ENCODE measurements around the gene RGS9.
A peak's percentile ranks its signal among the peaks of the same experiment; 100 is the strongest.
"Not testable (repeated sequence)": the region's sequence is repeated elsewhere in the genome, so short reads cannot be mapped to it uniquely, and the experiment has no call there.

The RGS9 gene

GRCh38 chr17:65158041-65158440 is 20.9 kb downstream of the RGS9 start:
- DNase-seq = no peak

DNA sequence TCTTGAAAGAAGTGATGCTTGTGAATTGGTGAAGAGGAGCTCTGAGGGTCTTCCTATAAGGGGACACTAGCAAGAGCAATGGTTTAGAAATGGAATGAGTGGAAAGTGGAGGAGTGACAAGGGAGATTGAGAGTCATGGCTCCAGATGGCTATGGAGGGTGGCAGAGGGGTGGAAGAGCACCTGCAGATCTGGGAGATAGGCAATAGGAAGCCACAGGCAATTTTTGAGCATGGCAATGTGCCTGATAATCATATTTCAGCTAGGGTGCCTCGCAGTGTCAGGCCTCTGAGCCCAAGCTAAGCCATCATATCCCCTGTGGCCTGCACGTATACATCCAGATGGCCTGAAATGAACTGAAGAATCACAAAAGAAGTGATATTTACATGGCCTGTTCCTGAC is 21.5 kb downstream of the RGS9 start:
- DNase-seq = no peak

DNA sequence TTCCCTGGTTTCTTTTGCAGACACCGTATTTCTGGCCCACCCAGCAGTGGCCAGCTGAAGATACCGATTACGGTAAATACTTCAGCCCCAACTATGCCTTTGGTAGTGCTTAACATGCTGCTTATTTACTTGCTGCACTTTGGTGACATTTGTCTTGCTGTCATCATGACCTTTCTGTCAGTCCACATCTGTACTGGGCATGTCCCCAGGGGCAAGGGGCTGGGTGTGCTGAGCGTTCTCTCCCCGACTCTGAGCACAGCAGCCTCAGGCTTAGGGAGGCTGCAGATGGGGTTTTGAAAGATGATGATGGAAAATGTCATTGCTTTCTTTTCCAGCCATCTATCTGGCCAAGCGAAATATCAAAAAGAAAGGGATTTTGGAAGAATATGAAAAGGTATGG is 23.3 kb downstream of the RGS9 start:
- no peak for DNase-seq

GRCh38 chr17:65163990-65164495 is 26.9 kb downstream of the RGS9 start:
- DNase-seq = peak; percentile 33

DNA sequence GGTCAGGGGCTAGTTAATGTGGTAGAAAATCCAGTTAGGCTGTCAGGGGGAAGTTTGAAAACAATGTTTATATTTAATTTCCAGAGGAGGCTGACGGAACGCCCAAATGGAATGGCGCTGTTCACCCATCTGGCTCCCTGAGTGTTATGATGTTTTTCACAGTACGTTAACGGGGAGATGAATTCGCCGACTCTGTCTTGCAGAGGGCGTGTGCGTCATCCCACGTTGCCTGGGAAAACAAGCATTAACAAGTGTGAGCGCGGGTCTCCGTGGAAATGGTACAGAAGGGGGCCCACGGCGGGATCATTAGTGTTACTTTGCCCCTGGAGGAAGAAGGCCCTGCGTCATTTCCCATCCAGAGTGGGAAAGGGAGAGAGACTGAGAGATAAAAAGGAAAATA is 29.6 kb downstream of the RGS9 start:
- no peak for DNase-seq

DNA sequence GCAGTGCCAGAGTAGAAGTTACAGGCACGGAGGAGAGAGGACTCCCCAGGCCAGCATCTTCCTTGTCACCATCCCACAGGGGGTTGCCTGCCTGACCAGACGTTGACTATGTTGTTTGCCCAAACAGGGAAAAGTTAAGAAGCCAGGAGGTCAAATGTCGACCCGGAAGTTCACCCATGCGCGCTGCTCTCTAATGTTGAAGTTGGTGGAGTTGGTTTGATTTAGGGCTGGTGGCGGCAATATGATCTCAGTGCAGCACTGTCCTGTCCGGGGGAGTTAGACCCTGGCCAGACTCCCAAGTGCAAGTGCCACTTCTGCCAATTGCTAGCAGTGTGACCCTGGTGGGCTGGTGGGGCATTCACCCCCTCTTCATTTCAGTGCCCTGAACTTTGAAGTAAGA is 30.4 kb downstream of the RGS9 start:
- no peak for DNase-seq

- no peak for DNase-seq
These were observed 32.5 kb downstream of the RGS9 start for GRCh38 chr17:65169691-65170090.

DNA sequence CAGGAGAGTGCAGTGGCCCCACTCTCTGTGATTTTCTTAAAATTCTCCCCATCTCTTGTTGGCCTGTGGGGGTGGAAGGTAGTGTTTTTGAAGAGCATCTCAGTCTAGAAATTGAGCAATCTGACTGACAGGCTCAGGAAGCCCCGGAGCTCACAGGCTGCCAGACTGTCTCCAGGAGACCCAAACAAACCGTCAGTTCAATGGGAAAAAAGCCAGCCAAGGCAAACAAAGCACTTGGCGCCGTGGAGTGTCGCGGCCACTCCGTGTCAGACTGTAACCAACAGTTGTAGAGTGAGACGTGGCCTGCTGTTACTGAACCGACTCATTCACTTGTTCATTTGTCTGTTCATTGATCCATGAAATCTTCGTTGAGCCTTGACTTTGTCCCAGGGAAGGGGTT is 33.7 kb downstream of the RGS9 start:
- DNase-seq = no peak

GRCh38 chr17:65171752-65172151 is 34.6 kb downstream of the RGS9 start:
- DNase-seq = no peak

- no peak for DNase-seq
These were observed 35.4 kb downstream of the RGS9 start for GRCh38 chr17:65172496-65173136.

GRCh38 chr17:65173284-65173793 is 36.2 kb downstream of the RGS9 start:
- DNase-seq = peak; percentile 51

DNA sequence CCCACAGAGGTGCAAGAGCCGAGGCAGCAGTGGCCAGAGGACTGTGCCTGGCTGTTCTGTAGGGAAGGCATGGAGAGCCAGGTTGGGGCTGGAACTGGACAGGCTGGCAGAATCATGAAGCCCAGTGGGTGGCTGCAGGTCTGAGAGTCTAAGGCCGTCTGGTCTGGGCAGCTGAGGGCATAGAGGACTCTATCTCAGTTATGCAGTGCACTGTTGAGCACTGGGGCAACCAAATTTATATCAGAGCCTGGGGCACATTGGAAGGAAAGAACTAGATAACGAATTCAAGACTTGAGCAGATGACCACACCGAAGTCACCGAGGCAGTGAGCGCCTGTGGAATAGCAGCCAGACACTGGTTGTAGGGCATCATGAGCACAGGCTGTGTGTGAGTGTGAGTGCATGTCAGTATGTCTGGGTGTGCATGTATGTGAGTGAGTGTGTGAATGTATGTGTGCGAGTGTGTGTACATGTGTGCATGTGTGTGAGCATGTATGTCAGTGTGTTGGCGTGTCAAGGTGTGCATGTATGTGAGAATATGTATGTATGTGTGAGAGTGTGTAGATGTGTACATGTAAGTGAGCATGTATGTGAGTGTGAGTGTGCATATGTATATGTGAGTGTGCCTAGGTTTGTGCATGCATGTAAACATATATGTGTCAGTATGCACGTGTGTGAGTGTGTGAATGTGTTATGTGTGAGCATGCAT is 37.0 kb downstream of the RGS9 start:
- DNase-seq = no peak

GRCh38 chr17:65174974-65175373 is 37.8 kb downstream of the RGS9 start:
- no peak for DNase-seq

DNA sequence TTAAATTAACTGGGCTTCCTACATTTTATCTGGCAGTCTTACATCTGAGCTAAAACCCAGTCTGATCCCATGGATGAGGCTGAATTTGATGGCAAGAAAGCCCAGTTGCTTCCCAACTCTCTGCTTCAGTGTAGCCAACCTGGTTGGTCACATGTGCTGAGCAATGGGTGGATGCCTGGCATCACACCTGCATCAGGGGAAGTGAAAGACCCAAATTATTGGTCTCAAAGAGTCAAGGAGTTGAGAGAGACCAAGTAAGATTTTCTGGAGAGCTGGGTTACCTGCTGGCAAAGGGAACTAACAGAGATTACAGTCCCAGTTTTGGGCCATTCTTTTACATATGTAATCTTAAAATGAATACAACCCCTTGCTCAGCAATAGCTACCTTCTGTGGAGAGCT is 38.8 kb downstream of the RGS9 start:
- DNase-seq = no peak

GRCh38 chr17:65176646-65177409 is 39.7 kb downstream of the RGS9 start:
- no peak for DNase-seq

- DNase-seq = no peak
These were observed 40.7 kb downstream of the RGS9 start for GRCh38 chr17:65177901-65178300.

DNA sequence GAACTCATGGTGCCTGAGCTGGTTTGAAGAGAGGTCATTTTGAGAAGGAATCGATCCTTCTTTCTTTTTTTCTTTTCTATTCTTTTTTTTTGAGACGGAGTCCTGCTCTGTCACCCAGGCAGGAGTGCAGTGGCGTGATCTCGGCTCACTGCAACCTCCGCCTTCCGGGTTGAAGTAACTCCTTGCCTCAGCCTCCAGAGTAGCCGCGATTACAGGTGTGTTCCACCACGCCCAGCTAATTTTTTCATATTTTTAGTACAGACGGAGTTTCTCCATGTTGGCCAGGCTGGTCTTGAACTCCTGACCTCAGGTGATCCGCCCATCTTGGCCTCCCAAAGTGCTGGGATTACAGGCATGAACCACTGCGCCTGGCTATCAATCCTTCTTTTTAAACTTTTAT is 43.1 kb downstream of the RGS9 start:
- not testable (repeated sequence) for DNase-seq

DNA sequence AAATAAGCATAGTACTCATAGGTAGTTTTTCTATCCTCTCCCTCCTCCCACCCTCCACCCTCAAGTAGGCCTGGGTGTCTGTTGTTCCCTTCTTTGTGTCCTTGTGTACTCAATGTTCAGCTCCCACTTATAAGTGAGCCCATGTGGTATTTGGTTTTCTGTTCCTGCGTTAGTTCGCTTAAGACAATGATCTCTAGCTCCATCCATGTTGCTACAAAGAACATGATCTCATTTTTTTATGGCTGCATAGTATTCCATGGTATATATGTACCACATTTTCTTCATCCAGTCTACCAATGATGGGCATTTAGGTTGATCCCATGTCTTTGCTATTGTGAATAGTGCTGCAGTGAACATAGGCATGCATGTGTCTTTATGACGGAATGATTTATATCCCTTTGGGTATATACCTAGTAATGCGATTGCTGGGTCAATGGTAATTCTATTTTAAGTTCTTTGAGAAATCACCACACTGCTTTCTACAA is 43.6 kb downstream of the RGS9 start:
- DNase-seq = not testable (repeated sequence)

GRCh38 chr17:65181237-65182061 is 44.3 kb downstream of the RGS9 start:
- peak; percentile 32 for DNase-seq

DNA sequence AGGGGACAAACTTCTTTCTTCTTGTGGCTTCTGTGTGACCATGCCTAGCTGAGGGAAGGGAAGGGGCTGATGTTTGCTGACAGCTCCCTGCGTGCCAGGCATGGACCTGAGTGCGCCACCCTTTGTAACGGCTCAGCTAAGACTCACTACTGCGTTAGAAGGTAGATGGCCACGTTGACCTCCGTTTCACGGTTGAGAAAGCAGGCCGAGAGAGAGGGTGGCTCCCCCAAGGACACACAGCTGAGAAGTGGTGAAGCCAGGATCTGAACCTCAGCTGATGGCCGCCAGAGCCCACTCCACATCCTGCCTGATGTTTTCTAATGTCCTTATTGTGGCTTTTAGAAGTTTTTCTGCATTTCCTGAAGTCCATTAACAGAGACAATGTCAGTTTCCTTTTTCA is 45.1 kb downstream of the RGS9 start:
- no peak for DNase-seq

DNA sequence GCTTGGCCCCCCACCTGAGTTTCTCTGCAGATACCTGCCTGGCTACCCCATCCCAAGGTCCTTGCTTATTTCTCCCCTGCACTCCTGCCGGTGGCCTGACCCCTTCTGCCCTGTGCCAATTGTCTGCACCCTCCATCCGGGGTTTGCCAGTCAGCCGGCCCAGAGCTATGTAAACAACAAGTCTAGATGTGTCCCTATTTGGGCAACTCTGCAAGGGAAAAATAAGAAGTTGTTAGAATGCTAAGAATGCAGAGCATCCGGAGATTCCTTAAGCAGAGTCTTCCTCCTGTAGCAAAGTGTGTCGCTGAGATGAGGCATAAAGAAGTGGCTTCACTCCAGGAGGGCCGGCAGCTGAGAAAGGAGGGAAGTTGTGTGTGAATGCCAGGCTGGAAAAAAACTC is 46.6 kb downstream of the RGS9 start:
- no peak for DNase-seq

- DNase-seq = no peak
These were observed 47.2 kb downstream of the RGS9 start for GRCh38 chr17:65184235-65184959.

Data from stimulated activated CD4-positive, alpha-beta T cell treated with anti-CD3 and anti-CD28 coated beads, Interleukin-4, amount 100 ng/mL, for 1 hour (primary cell).